CD4-positive, alpha-beta T cell treated with Interleukin-10 for 1 hour (primary cell): Measurements from ENCODE around the gene HOXC4.

Experiments
- DNase-seq: peaks from one replicate; pipeline ENCODE4 v3.0.0-alpha.2; 2020

The HOXC4 gene

DNA sequence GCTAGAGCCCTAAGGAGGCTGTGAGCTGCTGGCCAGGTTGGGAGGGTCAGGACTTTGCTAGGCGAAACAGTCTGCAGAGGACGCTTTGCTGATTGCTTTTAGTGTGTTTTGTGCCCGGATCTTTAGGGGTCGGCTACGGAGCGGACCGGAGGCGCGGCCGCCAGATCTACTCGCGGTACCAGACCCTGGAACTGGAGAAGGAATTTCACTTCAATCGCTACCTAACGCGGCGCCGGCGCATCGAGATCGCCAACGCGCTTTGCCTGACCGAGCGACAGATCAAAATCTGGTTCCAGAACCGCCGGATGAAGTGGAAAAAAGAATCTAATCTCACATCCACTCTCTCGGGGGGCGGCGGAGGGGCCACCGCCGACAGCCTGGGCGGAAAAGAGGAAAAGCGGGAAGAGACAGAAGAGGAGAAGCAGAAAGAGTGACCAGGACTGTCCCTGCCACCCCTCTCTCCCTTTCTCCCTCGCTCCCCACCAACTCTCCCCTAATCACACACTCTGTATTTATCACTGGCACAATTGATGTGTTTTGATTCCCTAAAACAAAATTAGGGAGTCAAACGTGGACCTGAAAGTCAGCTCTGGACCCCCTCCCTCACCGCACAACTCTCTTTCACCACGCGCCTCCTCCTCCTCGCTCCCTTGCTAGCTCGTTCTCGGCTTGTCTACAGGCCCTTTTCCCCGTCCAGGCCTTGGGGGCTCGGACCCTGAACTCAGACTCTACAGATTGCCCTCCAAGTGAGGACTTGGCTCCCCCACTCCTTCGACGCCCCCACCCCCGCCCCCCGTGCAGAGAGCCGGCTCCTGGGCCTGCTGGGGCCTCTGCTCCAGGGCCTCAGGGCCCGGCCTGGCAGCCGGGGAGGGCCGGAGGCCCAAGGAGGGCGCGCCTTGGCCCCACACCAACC lies 23.9 kb upstream of the HOXC4 start:
- DNase-seq: no peak

DNA sequence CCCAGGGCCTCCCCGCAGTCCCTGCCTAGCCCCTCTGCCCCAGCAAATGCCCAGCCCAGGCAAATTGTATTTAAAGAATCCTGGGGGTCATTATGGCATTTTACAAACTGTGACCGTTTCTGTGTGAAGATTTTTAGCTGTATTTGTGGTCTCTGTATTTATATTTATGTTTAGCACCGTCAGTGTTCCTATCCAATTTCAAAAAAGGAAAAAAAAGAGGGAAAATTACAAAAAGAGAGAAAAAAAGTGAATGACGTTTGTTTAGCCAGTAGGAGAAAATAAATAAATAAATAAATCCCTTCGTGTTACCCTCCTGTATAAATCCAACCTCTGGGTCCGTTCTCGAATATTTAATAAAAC lies 23.2 kb upstream of the HOXC4 start:
- no peak for DNase-seq

DNA sequence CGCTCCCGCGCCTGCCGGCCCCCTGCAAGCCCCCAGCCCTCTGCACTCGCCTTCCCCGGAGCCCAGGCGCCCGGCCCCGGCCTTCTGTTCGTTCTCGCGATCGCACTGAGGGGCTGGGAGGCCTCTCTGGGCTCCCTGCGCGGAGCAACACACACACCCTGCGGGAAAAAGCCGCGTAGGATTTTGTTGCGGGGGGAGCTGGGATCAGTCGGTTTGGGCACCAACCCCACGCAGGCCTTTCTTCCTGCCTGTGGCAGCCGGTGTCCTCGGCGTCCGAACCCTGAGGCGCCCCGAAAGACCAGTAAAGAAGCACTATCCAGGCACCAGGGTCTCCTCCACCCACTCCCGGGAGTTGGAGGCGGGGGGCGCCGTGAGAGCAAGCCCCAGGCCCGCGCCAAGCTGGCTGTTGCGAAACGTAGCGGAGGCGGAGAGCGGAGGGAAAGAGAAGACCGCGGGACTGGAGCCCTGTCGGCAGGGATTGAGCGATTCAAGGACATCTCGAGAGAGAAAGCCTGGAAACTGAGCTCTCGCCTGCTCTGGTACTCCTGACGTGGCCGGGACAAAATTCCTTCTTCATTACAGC lies 22.7 kb upstream of the HOXC4 start:
- no peak for DNase-seq

DNA sequence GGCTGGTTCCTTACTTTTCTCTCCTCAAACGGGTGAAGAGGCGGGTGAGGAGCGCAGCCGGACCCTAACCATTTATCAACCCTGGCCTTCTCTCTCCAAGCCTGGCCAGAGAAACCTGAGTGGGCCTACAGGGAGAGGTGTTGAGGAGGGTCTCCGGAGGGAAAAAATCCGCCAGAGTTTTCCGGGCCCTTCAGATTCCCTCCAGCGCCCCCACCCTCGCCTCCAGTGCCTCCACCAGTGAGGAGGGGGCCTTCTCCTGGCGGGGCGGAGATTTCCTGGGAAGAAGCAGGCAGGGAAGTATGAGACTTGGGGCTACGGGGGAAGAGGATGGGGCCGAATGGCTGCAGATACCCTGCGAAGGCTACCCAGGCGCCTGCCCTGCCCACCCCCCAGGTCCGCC lies 22.2 kb upstream of the HOXC4 start:
- no peak for DNase-seq

DNA sequence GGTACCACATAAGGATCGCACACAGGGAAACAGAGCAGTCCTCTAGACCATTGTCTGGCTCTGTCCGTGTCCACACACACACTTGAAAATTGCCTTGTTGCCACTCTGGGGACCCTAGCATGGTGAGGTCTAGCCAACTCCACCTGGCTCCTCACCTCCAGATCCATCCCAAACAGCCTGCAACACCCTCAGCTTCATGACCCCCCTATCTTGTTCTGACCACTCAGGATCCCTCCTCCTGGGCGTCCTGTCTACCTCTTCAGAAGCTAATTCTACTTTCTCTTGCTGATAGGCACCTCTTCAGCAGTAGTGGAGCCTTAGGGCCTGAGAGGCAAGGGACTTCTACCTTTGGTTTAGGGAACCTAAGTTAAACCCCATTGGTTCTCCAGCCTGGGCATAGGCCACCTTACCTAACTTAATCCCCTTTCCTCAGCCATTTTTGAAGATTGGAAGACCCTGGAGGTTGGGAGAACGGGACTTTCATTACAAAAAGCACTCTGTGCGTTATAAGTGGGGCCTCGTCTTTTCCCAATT lies 21.5 kb upstream of the HOXC4 start:
- no peak for DNase-seq

DNA sequence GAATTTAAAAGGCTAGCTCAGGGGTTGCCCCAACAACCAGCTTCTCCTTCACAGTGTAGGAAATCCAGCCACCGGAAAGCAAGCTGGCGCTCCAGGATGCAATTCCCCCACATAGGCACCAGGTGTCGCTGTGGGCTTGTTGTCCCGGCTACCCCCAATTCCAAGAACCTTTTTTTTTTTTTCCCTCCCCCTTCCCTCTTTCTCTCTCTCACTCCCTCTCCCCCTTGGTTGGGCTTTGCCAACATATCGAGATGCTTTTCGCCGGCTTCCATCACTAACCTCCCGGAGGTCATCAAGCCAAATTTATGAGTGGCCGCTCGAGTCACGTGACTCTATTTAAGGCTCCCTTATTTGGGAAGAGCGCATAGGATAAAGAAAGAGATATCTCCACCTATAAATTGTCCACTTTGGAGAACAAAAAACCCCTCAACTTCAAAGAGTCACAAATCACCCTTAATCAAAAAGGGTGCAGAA lies 21.0 kb upstream of the HOXC4 start, which contains the start of gene HOXC5:
TSS of gene HOXC5 (plus strand) at position 424 of the 474 bp plus-strand sequence. CDS start 73 bp downstream, outside the sequence.
- DNase-seq: peak; percentile 69

DNA sequence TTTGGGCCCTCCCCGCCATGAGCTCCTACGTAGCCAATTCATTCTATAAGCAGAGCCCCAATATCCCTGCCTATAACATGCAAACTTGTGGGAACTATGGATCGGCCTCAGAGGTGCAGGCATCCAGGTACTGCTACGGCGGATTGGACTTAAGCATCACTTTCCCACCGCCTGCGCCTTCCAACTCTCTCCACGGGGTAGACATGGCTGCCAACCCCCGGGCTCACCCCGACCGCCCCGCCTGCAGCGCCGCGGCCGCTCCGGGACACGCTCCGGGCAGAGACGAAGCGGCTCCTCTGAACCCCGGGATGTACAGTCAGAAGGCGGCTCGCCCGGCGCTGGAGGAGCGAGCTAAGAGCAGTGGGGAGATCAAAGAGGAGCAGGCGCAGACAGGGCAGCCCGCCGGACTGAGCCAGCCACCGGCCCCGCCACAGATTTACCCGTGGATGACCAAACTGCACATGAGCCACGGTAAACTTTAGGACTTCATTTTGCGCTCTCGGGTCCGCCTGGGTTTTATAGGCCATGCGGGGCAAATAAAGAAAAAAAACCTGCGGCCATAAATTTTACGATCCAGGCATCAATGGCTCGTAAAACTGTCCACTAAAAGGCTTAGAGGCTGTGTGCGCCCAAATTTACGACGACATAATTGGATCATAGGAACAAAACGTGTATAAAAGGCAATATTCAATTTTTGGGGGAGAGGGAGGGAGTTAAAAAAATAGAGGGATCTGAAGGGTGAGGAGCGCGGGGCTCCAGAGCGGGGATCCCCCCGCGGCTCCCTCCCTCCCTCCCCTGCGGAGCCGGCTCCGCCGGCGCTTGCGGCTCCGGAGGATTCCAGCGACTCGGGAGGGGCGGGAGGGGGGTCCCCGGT lies 20.3 kb upstream of the HOXC4 start:
- DNase-seq: no peak

DNA sequence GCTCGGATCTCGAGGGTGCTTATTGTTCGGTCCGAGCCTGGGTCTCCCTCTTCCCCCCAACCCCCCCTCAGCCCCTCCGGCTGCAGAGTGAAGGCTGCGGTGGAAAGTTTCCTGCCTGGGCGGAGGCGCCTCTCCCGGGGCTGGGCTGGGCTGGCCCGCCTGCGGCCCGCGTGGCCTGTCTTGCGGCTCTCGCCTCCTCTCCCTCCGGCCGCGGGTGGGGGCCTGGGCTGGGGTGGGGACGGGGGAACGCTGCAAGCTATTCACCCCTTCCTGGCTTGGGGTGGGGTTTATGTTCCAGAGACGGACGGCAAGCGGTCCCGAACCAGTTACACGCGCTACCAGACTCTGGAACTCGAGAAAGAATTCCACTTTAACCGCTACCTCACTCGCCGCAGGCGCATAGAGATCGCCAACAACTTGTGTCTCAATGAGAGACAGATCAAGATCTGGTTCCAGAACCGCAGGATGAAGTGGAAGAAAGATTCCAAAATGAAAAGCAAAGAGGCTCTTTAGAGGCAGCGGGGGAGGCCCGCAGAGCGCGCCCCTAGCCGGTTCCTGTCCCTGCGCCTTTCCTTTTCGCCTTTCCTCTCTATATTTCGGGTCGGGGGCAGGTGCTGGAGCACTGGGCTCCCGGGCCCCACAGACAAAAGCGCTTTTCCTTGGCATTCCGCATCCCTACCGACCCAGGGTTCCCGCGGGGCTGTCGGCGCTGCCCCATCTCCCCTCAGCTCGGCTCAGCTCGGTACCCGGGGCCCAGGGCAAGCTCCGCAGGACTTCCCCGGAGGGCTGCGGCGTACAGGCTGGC lies 19.5 kb upstream of the HOXC4 start:
- DNase-seq: no peak

DNA sequence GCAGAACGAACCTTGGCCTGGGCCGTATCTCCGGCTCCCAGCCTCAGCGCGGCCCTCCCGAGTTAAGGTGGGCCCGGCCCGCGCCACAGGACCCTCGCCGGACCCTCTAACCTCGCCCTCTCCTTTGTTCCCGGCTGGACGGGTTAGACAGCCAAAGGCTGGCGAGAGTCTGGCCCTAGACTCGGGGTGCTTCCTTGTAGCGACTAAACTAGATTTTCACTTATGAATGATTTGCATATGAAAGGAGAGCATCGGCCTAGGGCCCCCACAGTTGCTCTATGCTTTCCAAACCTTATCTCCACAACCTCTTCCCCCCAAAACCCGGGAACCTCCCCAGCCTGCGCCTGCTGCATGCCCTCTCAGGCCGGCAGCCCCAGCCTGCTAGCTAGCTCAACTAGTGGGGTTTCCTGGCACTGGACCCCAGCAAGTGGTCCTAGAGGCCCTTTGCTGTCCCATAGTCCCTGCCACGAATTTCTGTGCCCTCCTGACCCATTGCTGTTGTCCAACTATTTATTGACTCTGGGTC lies 18.8 kb upstream of the HOXC4 start:
- no peak for DNase-seq

DNA sequence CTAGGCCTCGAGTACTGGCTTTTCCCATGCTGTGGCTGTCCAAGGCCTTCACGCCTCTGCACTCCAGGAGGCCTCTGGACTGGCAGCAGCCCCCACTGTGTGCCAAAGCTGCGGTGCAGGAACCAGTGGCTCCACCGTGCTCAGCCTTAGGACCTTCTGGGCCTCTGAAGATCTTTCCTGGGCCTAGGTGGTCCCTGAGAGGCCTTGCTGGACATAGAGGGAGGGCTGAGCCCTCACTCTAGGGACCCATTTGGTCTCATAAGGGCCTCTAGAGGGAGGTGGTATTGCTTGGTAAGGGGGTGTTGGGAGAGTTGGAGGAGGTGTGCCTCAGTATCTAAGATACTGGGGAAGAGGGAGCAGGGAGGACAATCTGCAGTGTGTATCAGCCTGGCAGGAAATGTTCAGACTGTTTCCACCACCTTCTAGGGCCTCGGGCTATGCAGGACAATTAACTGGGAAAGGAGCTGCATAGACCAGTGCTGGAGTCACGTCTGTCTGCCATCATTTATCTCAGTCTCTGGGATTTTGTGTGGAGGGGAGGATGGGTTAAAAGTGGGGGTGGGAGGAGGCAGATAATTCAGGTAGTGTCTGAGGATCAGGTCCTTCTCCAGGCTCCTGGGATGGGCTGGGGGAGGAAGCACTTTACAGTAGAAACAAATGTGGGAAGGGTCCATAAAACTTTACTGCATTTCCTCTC lies 17.9 kb upstream of the HOXC4 start:
- no peak for DNase-seq

DNA sequence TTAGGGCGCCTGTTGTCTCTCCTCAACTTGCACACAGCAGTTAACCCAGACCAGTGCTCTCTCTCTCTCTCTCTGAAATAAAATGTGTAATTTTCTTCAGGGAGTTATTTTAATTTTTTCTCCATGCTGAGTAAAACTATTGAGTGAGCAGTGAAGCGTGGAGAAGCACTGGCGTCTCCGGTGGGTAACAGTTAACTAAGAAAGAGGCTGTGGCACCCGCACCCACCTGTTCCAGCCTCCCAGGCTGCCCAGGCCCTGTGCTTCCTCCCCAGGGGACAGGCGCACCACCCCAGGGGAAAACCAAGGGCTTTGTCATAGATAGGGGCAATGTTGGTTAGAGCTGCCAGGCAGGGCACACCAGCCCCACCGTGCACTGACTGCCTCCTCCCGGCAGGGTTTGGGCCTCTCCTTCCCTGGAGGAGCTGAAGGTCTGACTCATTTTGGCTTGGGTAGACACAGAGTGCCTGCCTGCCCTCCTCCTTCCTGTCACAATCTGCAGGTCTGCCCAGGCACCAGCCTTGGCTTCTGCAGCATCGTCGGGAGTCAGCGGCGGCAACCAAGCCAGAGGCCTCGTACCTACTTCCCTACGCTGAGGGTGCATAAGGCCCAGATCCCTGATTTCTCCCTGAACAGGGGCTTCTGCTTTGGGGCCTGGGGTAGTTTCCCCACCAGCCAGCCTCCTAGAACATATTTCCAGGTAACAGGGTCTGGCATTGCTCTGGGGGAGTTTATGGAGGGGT lies 16.8 kb upstream of the HOXC4 start:
- DNase-seq: no peak

DNA sequence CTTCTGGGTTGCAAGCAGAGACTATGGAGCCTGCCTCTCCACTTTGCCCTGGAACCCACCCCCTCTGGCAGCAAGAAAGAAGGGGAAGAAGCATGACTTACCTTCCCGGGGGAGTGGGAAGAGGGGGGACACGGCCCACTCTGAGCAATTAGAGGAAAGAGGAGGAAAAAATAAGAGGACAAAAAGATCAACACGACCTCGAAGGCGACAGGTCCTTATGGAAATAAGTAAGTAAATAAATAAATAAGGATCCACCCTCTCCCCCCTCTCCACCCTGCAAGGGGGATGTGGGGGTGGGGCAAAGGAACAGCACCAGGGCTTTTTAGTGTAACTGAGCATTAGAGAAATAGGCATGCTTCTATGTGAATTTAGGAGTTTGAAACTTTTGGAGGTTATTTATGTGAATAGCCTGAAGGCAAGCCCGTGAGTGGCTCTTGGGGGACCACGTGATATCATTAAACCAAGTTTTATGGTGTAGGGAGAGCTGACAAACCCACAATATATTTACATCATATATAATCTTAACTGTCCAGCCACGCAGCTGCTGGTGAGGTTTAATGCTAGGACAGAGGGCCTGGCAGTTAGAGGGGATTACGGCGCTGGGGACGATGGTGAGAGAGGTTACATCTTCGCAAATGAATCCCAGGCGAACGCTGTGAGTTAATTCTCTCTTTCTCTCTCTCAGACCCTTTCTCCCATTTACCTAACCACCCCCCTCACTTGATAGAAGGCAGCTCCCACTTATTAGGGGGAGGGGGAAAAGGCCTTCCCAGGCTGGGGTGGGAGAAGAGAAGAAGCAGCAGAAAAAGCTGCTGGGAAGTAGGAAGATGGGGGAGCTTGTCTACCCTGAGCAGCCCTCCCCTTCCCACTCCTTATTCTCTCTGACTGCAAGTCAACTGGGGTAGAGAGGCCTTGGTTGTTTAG lies 16.0 kb upstream of the HOXC4 start:
- DNase-seq: no peak

DNA sequence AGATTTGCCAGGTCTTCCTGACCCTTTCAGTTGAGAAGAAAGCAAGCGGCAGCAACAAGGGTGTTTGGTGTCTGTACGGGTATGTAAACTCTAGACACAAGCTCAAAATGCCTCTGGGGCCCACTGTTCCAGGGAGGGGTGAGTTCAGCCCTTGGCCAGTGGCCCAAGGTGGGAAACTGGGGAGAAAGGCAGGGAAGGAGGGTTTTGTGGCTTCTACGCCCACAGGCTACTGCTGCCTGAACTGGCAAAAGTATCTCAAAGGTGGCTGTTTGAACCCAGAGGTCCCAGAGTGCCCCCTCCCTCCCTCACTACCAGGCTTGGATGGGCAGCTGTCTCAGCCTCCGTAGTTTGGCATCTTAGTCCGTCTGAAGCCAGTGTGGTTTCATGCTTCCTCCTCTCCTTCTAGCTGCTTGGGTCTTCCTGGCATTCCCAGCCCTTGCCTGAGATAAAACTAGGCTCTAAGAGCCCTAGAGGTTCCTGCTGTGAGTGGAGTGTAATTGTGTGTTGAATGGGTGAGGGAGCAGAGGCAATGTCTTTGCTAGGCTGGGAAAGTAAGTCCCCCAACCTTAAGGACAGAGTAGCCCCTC lies 15.3 kb upstream of the HOXC4 start:
- no peak for DNase-seq

DNA sequence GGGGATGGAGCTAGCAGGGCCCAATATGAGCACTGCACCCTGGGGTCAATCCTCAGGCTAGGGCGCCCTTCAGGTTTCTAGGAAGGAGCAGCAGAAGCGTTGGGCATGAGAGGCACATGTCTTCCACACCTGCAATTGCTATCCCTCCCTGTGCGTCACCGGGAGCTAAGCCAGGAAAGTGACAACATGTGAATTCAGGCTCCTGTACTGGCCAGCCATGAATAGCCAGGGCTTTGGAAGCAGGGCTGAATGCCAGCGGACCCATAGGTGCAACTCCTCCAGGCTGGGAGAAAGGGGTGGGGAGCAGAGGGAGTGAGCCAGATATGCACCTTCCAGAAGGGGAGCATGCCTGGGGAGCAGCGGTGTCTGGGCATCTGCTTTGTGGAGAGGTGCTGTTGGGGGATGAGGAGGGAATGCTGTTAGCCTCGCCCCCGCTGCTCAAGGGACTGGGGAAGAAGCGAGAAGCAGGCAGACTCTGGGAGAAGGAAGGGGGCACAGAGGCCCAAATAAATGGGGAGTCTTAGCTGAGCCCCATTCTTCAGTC lies 14.7 kb upstream of the HOXC4 start:
- DNase-seq: no peak

DNA sequence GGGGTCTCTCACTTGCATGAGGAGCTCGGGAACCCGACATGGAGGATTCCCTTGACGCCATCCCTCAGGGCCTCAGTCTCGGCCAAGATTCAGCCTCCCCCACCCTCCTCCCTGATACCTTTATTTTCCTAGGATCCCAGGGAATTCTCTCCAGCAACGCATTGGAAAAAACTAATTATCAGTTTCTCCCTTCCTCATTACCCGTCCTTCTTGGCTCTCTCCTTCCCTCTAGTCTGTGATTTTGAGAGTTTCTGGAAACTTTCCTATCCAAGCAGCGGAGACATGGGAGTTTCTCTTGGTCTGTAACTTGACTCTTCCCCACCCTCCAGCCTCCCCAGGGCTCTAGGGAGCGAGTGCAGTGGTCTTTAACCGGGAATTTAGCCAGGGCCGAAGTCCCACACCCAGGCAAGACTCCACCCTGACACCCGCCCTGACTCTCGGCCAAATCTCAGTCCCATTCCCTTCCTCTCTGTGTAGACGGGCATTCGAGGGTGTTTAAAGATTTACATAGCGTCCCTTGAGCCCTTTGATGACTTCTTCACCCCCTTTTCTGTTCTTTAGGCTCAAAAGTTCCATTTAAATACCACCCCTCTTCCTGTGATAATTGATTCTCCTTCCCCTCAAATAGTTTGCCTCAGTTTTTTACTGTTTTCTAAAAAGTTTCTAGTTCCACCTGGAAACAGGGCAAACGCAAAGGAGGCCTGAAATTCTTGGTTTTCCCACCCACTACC lies 14.1 kb upstream of the HOXC4 start:
- no peak for DNase-seq

DNA sequence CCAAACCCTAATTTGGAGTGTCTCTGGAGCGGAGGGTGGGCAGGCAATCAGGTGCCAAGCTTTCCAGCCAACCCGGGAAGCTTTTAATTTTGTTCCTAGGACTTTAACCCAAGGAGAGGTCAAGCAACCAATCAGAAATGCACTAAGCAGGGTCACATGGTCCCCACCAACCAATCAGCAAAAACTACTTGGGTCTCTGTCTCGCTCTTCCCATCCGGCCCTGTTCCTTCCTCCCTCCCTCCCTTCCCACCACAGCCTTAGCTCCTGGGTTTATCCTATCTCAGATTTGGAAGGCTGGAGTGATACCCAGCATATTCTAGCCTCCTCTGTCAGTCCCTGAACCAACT lies 13.5 kb upstream of the HOXC4 start:
- DNase-seq: no peak

DNA sequence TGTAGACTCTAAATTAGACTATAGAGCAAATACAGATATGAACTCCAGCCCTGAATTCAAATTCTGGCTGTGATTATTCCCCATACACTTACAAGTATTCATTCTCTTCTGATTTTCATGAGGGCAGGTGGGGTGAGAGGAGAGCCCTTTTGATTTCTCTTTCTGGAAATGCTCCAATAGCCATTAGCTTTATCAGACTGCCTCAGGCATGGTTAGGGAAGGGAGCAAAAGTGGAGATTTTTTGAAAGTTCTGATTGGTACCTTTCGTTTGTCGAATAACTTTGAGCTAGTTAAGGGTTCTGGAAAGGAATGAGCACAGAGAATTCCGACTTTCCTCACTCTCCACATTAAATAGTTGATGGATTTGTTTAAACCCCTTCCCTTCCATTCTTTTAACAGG lies 13.0 kb upstream of the HOXC4 start:
- no peak for DNase-seq

DNA sequence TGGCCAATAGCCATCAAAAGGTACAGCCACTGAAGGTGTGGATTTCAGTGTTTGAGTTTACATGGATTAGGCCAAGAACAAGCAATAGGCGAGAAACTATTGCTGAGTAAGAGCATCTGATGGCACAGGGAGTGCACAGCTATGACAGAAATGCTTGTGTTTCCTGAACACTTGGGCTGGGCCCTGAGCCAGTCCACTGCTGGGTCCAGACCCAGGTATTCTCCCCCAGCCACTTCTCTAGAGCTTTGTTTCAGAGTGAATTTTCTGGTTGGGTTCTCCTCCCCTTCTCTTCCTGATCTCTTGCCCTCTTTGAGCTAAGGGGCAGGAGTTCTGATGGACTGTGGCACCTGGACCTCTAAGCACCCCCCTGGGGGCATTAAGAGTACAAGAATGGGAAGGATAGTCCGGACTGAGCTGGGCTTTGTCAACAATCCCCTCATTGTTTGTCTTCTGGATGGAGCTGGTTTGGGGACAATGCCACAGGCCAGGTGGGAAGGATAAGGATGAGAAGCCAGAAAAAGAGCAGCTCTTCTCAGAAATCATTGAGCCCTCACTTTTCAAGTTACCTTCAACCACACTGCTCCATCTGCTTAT lies 12.4 kb upstream of the HOXC4 start:
- DNase-seq: no peak
